ENCODE data around the gene AKR1C3. TPM values are rescaled to one million over a fixed set of nuclear protein-coding genes. Genes with fewer than 3 reads are reported as not detected.
"Not testable (repeated sequence)": the region's sequence is repeated elsewhere in the genome, so short reads cannot be mapped to it uniquely, and the experiment has no call there.

AKR1C3 gene
- polyA plus RNA-seq, 1 experiment: 0.26 TPM

GRCh38 chr10:5092375-5092774 is 1.8 kb upstream of the AKR1C3 start:
- ChIA-PET POLR2A (no interaction called here), CTCF (interaction anchor here (0.6 to 14.6 kb wide), 2 partner anchors 242 to 277 kb away, joined by 3 to 172 read pairs; no protein-coding TSS in a partner anchor)
- no peaks in the 10 kb centered on the region for H3K27me3 ChIP-seq (ENCODE audit: control insufficient read depth, insufficient read depth, low read length)
- no peak for TF ChIP-seq CTCF (IDR thresholded peaks at IDR 0.05; ENCODE audit: insufficient read depth, low read depth, low read length)
- no peak for DNase-seq (ENCODE audit: low read depth)
- no peak overlapping the region for H3K4me3 ChIP-seq (ENCODE audit: low read depth, low read length)
- no peaks in the 10 kb centered on the region for H3K36me3 ChIP-seq (ENCODE audit: control insufficient read depth, insufficient read depth, low read length)

GRCh38 chr10:5092848-5093790 is 1.1 kb upstream of the AKR1C3 start:
- DNase-seq (ENCODE audit: low read depth): no peak
- no peaks in the 10 kb centered on the region for H3K36me3 ChIP-seq (ENCODE audit: control insufficient read depth, insufficient read depth, low read length)
- H3K4me3 ChIP-seq (ENCODE audit: low read depth, low read length): no peak overlapping the region
- CTCF ChIA-PET: interaction anchor here (0.6 to 14.6 kb wide), 4 partner anchors 16 to 278 kb away, joined by 3 to 172 read pairs (median 4); no protein-coding TSS in a partner anchor
- H3K27me3 ChIP-seq (ENCODE audit: control insufficient read depth, insufficient read depth, low read length): no peaks in the 10 kb centered on the region
- POLR2A ChIA-PET: no interaction called here
- TF ChIP-seq CTCF (IDR thresholded peaks at IDR 0.05; ENCODE audit: insufficient read depth, low read depth, low read length): no peak

- no peaks in the 10 kb centered on the region for H3K27me3 ChIP-seq (ENCODE audit: control insufficient read depth, insufficient read depth, low read length)
- DNase-seq (ENCODE audit: low read depth): no peak
- no peak for TF ChIP-seq CTCF (IDR thresholded peaks at IDR 0.05; ENCODE audit: insufficient read depth, low read depth, low read length)
- CTCF ChIA-PET: interaction anchor here (1.4 to 14.6 kb wide), 3 partner anchors 245 to 288 kb away, joined by 4 to 172 read pairs (median 5); no protein-coding TSS in a partner anchor
- no peak overlapping the region for H3K4me3 ChIP-seq (ENCODE audit: low read depth, low read length)
- POLR2A ChIA-PET: no interaction called here
- H3K36me3 ChIP-seq (ENCODE audit: control insufficient read depth, insufficient read depth, low read length): no peaks in the 10 kb centered on the region
Observed at GRCh38 chr10:5095687-5096086, 1.5 kb downstream of the AKR1C3 start.

- H3K4me3 ChIP-seq (ENCODE audit: low read depth, low read length): no peak overlapping the region
Observed at GRCh38 chr10:5096108-5096507, 1.9 kb downstream of the AKR1C3 start.

GRCh38 chr10:5102479-5102878 is 8.3 kb downstream of the AKR1C3 start:
- DNase-seq (ENCODE audit: low read depth); H3K36me3 ChIP-seq (ENCODE audit: control insufficient read depth, insufficient read depth, low read length); H3K27me3 ChIP-seq (ENCODE audit: control insufficient read depth, insufficient read depth, low read length); H3K4me3 ChIP-seq (ENCODE audit: low read depth, low read length); POLR2A ChIA-PET: not testable (repeated sequence)
- CTCF ChIA-PET: interaction anchor here (0.7 to 1.4 kb wide), 2 partner anchors 171 to 253 kb away, joined by 3 to 5 read pairs; no protein-coding TSS in a partner anchor

More at GRCh38 chr10:5096108-5096507, 1.9 kb downstream of the AKR1C3 start:
- ChIA-PET CTCF (interaction anchor here (1.4 to 14.6 kb wide), 3 partner anchors 9 to 281 kb away, joined by 5 to 172 read pairs (median 5); no protein-coding TSS in a partner anchor), POLR2A (no interaction called here)
- Histone ChIP-seq H3K27me3 (ENCODE audit: control insufficient read depth, insufficient read depth, low read length) (no peaks in the 10 kb centered on the region), H3K36me3 (ENCODE audit: control insufficient read depth, insufficient read depth, low read length) (no peaks in the 10 kb centered on the region)
- DNase-seq (ENCODE audit: low read depth): no peak
- no peak for TF ChIP-seq CTCF (IDR thresholded peaks at IDR 0.05; ENCODE audit: insufficient read depth, low read depth, low read length)

Data from BJ (cell line).